Upper lobe of left lung (tissue), 4 donors: ENCODE measurements around the gene ZBED4.
A peak's percentile ranks its signal among the peaks of the same experiment; 100 is the strongest.

ENCODE experiments used
- CTCF ChIP-seq, 6 experiments: fragments of 450-650 bp in 4 of 6; fragments of 200-600 bp in 2 of 6; sonication (generic) in 2 of 6; IDR thresholded peaks; one replicate each; pipeline ENCODE4 v1.5.1; 2016 to 2019; ENCODE audit warnings: antibody characterized with exemption in 6 of 6
- EP300 ChIP-seq, 4 donors: sonication (generic); formaldehyde crosslinking; IDR thresholded peaks; one replicate each; pipeline ENCODE4 v1.5.1; 2017; ENCODE audit warnings: antibody characterized with exemption in 4 of 4, control low read depth in 2 of 4
- POLR2A ChIP-seq, 4 donors: fragments of 450-650 bp; IDR thresholded peaks; one replicate each; pipeline ENCODE4 v1.5.1; 2016 to 2017; ENCODE audit warnings: antibody characterized with exemption in 4 of 4, mild to moderate bottlenecking in 2 of 4
- POLR2AphosphoS5 ChIP-seq, 2 donors: sonication (generic); formaldehyde crosslinking; IDR thresholded peaks; one replicate each; pipeline ENCODE4 v1.5.1; 2017; ENCODE audit warnings: antibody characterized with exemption in 2 of 2

DNA sequence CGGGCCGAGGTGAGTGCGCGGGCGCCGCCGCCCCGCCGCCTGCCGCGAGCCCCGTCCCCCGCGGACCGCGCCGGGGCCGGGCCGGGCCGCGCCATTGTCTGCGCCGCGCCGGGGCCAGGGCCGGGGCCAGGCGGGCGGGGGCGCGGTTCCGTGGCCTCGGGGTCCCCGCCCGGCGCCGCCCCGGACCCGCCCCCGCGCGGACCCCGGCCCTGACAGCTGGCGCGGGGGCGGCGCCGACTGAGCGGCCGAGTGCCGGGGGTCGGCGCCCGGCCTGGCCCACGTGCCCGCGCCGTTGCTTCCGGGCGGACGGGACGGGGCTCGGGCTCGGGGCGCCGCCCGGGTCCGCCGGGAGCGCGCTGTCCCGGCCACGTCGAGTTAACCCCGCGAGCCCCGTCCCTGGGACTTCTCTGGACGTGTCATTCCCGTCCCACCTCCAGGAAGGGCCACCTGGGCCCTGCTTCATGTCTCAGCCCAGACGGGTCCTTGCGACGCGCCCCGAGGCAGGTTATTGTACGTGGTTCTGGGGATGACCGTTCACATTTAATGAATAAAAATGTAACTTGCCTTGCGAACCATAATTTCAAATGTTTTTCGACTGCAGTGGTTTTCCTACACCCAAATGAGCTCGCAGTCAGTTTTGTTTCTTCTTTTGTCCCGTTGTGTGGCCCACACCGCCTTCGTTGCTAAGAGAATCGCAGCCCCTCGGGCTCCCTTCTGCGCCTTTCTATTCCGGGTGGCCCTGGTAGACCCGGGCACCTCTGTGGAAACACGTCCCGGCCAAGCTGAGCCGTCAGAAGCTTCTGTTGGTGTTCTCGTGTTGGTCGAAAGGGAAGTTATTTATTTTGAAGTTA lies 562 bp downstream of the ZBED4 start:
- TF ChIP-seq POLR2A (IDR thresholded peaks at IDR 0.05) (peak in 2 of 4 donors; percentile 15 to 32), CTCF (IDR thresholded peaks at IDR 0.05) (no peak), POLR2AphosphoS5 (IDR thresholded peaks at IDR 0.05) (peak in 1 of 2 donors; percentile 16), EP300 (IDR thresholded peaks at IDR 0.05) (no peak)
